WERI-Rb-1 (cell line): ENCODE measurements around the gene DHX15.

Experiments used
- DNase-seq: peaks from one replicate; pipeline ENCODE4 v3.0.0-alpha.2; 2020
- H3K27ac ChIP-seq: fragments of 250-450 bp; sonication (Bioruptor Pico); 2 replicates; pipeline ENCODE4 v1.5.1; 2020; ENCODE audit warnings: mild to moderate bottlenecking, moderate library complexity
- H3K27me3 ChIP-seq: fragments of 250-450 bp; sonication (Bioruptor Pico); 2 replicates; pipeline ENCODE4 v1.5.1; 2021; ENCODE audit warnings: mild to moderate bottlenecking, low read depth, moderate library complexity; ENCODE audit not compliant: insufficient read depth, severe bottlenecking
- H3K36me3 ChIP-seq: fragments of 250-450 bp; sonication (Bioruptor Pico); 2 replicates; pipeline ENCODE4 v1.5.1; 2020; ENCODE audit warnings: mild to moderate bottlenecking, moderate library complexity
- H3K4me3 ChIP-seq: 2 replicates; pipeline ENCODE4 v1.5.1; 2011; ENCODE audit warnings: low read depth, mild to moderate bottlenecking, control low read depth, low read length
- H3K9me3 ChIP-seq: fragments of 250-450 bp; sonication (Bioruptor Pico); 2 replicates; pipeline ENCODE4 v1.5.1; 2021; ENCODE audit warnings: mild to moderate bottlenecking, moderate library complexity; ENCODE audit not compliant: severe bottlenecking
- CTCF ChIP-seq: IDR thresholded peaks from 2 replicates; pipeline ENCODE4 v1.5.1; 2011; ENCODE audit warnings: low read depth, mild to moderate bottlenecking, control low read depth, inconsistent platforms, low read length

Gene DHX15

GRCh38 chr4:24535399-24535798, 49.0 kb downstream of the DHX15 start:
- Histone ChIP-seq H3K27ac (no peak overlapping the region), H3K4me3 (no peak overlapping the region), H3K36me3 (peaks cover 92% of the 10 kb centered on the region), H3K9me3 (no peaks in the 10 kb centered on the region), H3K27me3 (no peaks in the 10 kb centered on the region)
- DNase-seq: no peak
- TF ChIP-seq CTCF: no peak

GRCh38 chr4:24533364-24533763, 51.0 kb downstream of the DHX15 start:
- H3K36me3 ChIP-seq: peaks cover 91% of the 10 kb centered on the region
- no peak for DNase-seq
- no peak for TF ChIP-seq CTCF
- no peak overlapping the region for H3K27ac ChIP-seq
- H3K4me3 ChIP-seq: no peak overlapping the region
- no peaks in the 10 kb centered on the region for H3K9me3 ChIP-seq
- no peaks in the 10 kb centered on the region for H3K27me3 ChIP-seq

- no peak for DNase-seq
- H3K27me3 ChIP-seq: no peaks in the 10 kb centered on the region
- no peak overlapping the region for H3K4me3 ChIP-seq
- H3K9me3 ChIP-seq: no peaks in the 10 kb centered on the region
- TF ChIP-seq CTCF: no peak
- H3K27ac ChIP-seq: no peak overlapping the region
- peaks cover 90% of the 10 kb centered on the region for H3K36me3 ChIP-seq
These were observed 54.8 kb downstream of the DHX15 start for GRCh38 chr4:24529555-24529954.

GRCh38 chr4:24527371-24527770, 57.0 kb downstream of the DHX15 start:
- Histone ChIP-seq H3K9me3 (no peaks in the 10 kb centered on the region), H3K27me3 (no peaks in the 10 kb centered on the region), H3K4me3 (no peak overlapping the region), H3K27ac (no peak overlapping the region), H3K36me3 (peaks cover 94% of the 10 kb centered on the region)
- TF ChIP-seq CTCF: no peak
- DNase-seq: no peak

- no peak for TF ChIP-seq CTCF
- Histone ChIP-seq H3K27ac (no peak overlapping the region), H3K4me3 (no peak overlapping the region), H3K36me3 (peaks cover 70% of the 10 kb centered on the region), H3K9me3 (no peaks in the 10 kb centered on the region), H3K27me3 (no peaks in the 10 kb centered on the region)
- no peak for DNase-seq
These were observed 62.8 kb downstream of the DHX15 start for GRCh38 chr4:24521544-24521943.

GRCh38 chr4:24519649-24520048, 64.7 kb downstream of the DHX15 start:
- no peaks in the 10 kb centered on the region for H3K9me3 ChIP-seq
- no peaks in the 10 kb centered on the region for H3K27me3 ChIP-seq
- no peak for TF ChIP-seq CTCF
- no peak for DNase-seq
- H3K36me3 ChIP-seq: peaks cover 59% of the 10 kb centered on the region
- H3K4me3 ChIP-seq: no peak overlapping the region
- no peak overlapping the region for H3K27ac ChIP-seq
